ENCODE data around the gene POU4F1. TPM values are rescaled to one million over a fixed set of nuclear protein-coding genes. Genes with fewer than 3 reads are reported as not detected.
A peak's percentile ranks its signal among the peaks of the same experiment; 100 is the strongest.
"Not testable (repeated sequence)": the region's sequence is repeated elsewhere in the genome, so short reads cannot be mapped to it uniquely, and the experiment has no call there.

Gene POU4F1, protein sequence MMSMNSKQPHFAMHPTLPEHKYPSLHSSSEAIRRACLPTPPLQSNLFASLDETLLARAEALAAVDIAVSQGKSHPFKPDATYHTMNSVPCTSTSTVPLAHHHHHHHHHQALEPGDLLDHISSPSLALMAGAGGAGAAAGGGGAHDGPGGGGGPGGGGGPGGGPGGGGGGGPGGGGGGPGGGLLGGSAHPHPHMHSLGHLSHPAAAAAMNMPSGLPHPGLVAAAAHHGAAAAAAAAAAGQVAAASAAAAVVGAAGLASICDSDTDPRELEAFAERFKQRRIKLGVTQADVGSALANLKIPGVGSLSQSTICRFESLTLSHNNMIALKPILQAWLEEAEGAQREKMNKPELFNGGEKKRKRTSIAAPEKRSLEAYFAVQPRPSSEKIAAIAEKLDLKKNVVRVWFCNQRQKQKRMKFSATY
- total RNA-seq: under 0.01 TPM in 1 of 2 replicates, not detected in the other

GRCh38 chr13:78603240-78603957, at the start of gene POU4F1:
Gene POU4F1 (minus strand): TSS chr13:78603552. CDS start chr13:78603326, 226 bp downstream.
- DNase-seq (ENCODE audit: low read depth): no peak
- H3K4me3 ChIP-seq (ENCODE audit: low read depth, low read length): peak within 1 kb of the TSS; percentile 19
- no peak for TF ChIP-seq CTCF (conservative IDR thresholded peaks at IDR 0.05; ENCODE audit: low read depth, low read length)

GRCh38 chr13:78652651-78653050, 49.3 kb upstream of the POU4F1 start:
- H3K4me3 ChIP-seq (ENCODE audit: low read depth, low read length): no peak overlapping the region
- no peak for TF ChIP-seq CTCF (conservative IDR thresholded peaks at IDR 0.05; ENCODE audit: low read depth, low read length)
- no peak for DNase-seq (ENCODE audit: low read depth)

DNA sequence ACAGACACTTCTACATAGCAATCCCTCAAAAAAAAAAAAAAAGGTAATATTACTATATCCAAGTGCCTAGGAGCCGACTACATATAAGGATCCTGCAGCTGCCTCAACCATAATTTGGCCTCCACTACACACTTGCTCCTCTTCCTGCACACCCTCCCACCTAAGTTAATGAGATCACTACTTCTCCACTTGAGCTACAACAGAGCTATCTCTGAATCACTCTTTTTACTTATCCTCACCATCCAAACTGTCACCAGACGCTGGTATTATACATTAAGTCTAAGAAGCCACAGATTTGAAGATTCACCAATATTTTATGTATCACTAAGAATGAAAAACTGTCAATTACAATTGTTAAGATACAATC, 47.3 kb upstream of the POU4F1 start:
- no peak for TF ChIP-seq CTCF (conservative IDR thresholded peaks at IDR 0.05; ENCODE audit: low read depth, low read length)
- H3K4me3 ChIP-seq (ENCODE audit: low read depth, low read length): no peak overlapping the region
- DNase-seq (ENCODE audit: low read depth): no peak

DNA sequence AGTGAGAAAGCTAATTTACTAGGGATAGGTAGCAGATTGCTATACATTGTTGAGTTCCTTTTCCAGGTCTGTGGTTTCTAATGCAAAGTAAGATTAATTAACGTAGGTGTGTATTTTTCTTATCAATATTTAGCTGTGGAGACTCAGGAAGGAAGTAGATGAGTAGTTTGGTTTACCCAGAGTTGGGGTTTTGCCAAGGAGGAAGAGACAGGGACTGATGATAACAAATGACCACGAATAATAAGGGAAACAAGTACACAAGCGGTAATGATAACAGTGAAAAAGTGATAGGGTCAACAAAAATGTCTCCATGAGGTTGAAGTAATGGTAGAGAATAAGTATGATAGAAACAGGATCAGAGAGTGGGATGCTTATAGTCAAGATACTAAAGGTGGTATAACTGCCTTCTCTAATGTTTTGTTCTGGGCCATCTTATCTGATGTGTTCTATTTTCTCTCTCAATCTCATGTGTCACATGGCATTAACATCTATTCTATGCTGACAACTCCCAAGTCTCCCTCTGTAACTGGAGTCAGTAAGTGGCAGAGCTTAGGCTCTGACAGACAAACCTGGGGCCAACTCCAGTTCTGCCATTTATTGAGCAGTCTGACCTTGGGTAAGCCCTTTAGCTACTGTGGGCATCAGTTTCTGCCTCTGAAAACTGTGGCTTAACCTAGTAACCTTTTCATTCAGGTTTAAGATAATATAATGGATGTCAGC, 46.8 kb upstream of the POU4F1 start:
- no peak overlapping the region for H3K4me3 ChIP-seq (ENCODE audit: low read depth, low read length)
- TF ChIP-seq CTCF (conservative IDR thresholded peaks at IDR 0.05; ENCODE audit: low read depth, low read length): no peak
- no peak for DNase-seq (ENCODE audit: low read depth)

DNA sequence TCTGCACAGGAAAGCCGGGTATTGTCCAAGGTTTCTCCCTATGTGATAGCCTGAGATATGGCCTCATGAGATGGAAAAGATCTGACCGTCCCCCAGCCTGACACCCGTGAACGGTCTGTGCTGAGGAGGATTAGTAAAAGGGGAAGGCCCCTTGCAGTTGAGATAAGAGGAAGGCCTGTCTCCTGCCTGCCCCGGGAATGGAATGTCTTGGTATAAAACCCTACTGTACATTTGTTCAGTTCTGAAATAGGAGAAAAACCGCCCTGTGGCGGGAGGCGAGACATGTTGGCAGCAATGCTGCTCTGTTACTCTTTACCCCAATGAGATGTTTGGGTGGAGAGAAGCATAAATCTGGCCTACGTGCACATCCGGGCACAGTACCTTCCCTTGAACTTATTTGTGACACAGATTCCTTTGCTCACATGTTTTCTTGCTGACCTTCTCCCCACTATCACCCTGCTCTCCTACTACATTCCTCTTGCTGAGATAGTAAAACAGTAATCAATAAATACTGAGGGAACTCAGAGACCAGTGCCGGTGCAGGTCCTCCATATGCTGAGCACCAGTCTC, 43.8 kb upstream of the POU4F1 start:
- not testable (repeated sequence) for DNase-seq (ENCODE audit: low read depth)
- H3K4me3 ChIP-seq (ENCODE audit: low read depth, low read length): peak overlapping the region; percentile 21

- no peak for TF ChIP-seq CTCF (conservative IDR thresholded peaks at IDR 0.05; ENCODE audit: low read depth, low read length)
- DNase-seq (ENCODE audit: low read depth): no peak
- no peak overlapping the region for H3K4me3 ChIP-seq (ENCODE audit: low read depth, low read length)
Observed at GRCh38 chr13:78638216-78638615, 34.9 kb upstream of the POU4F1 start.

- no peak for DNase-seq (ENCODE audit: low read depth)
- TF ChIP-seq CTCF (conservative IDR thresholded peaks at IDR 0.05; ENCODE audit: low read depth, low read length): no peak
- H3K4me3 ChIP-seq (ENCODE audit: low read depth, low read length): no peak overlapping the region
Observed at GRCh38 chr13:78636495-78636894, 33.1 kb upstream of the POU4F1 start.
